Measurements from ENCODE around the gene EHMT1.

DNA sequence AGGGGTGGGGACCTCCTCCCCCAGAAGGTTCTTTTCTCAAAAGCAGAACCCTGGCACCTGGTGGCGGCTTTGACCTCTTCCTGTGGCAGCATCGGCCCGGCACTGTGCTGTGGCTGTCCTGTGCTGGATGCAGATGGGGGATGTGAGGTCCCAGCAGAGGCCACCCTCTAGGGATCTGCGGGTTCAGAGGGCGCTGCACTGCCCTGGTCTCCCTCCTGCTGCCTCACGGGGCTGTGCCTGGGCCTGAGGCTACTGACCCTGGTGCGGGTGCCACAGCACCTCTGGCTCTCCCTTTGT lies 182.2 kb downstream of the EHMT1 start:
- TF ChIP-seq SIN3A (IDR thresholded peaks at IDR 0.05; ENCODE audit: borderline replicate concordance, insufficient read depth, low read length): no peak
- TF ChIP-seq POLR2AphosphoS5 (IDR thresholded peaks at IDR 0.05; ENCODE audit: low read depth, low read length): no peak
- no peak for TF ChIP-seq FOXP2 (optimal IDR thresholded peaks at IDR 0.05; ENCODE audit: borderline replicate concordance, extremely low read depth, extremely low read length, insufficient read depth)
